Ovary (tissue), 9 donors: ENCODE results near the gene NEDD4L. TPM values are rescaled to one million over a fixed set of nuclear protein-coding genes. Genes with fewer than 3 reads are reported as not detected.
"Not testable (repeated sequence)": the region's sequence is repeated elsewhere in the genome, so short reads cannot be mapped to it uniquely, and the experiment has no call there.

Source experiments
- DNase-seq, 5 donors: peaks; one replicate each; pipeline ENCODE4 v3.0.0-alpha.2; 2019 to 2020
- H3K27ac ChIP-seq, 2 donors: fragments of 200-600 bp; one replicate each; pipeline versions ENCODE4 v1.5.1 to v1.8.0; 2019 to 2022
- H3K27me3 ChIP-seq: fragments of 200-600 bp; one replicate; pipeline ENCODE4 v1.8.0; 2022
- H3K36me3 ChIP-seq: fragments of 200-600 bp; sonication (generic); one replicate; pipeline ENCODE4 v1.5.1; 2019
- H3K4me1 ChIP-seq: one replicate; pipeline ENCODE4 v1.8.1; 2013; ENCODE audit warnings: mild to moderate bottlenecking, moderate library complexity; ENCODE audit not compliant: insufficient read depth
- H3K4me3 ChIP-seq: fragments of 200-600 bp; sonication (generic); one replicate; pipeline ENCODE4 v1.5.1; 2017
- H3K9me3 ChIP-seq, 2 donors: fragments of 200-600 bp in 1 of 2; sonication (generic) in 1 of 2; one replicate each; pipeline versions ENCODE4 v1.5.1 to v1.8.1; 2013 to 2019; ENCODE audit warnings: mild to moderate bottlenecking in 1 of 2, moderate library complexity in 1 of 2
- CTCF ChIP-seq, 3 donors: fragments of 450-650 bp in 2 of 3; fragments of 200-600 bp in 1 of 3; IDR thresholded peaks; one replicate each; pipeline versions ENCODE4 v1.5.1 to v1.8.0; 2016 to 2022; ENCODE audit warnings: antibody characterized with exemption in 3 of 3, mild to moderate bottlenecking in 1 of 3
- EP300 ChIP-seq: sonication (generic); formaldehyde crosslinking; IDR thresholded peaks from one replicate; pipeline ENCODE4 v1.6.1; 2017; ENCODE audit warnings: antibody characterized with exemption
- POLR2A ChIP-seq: fragments of 450-650 bp; IDR thresholded peaks from one replicate; pipeline ENCODE4 v1.6.1; 2017; ENCODE audit warnings: antibody characterized with exemption, mild to moderate bottlenecking, moderate library complexity
- WGBS, 3 donors: extraction: QIAGEN DNeasy Blood & Tissue Kit in 1 of 3; methylation state at CpG; one replicate each; pipeline versions ENCODE4 v1.1.5 to v1.1.7; 2013 to 2017; 5-methylcytosine and 5-hydroxymethylcytosine counted together
- intact Hi-C, 4 donors: fragments of 100-400 bp; cut with DNase I; formaldehyde crosslinking; loops; one replicate each; pipeline versions ENCODE4 v1.11.0 to v1.15.1; 2022 to 2023
- polyA plus RNA-seq, 2 donors: library from polyadenylated mRNA; stranded (reverse); fragments of 200-250 nt in 1 of 2; fragments of 350-450 nt in 1 of 2; fragmentation: Illumina TruSeq in 1 of 2; extraction: RNeasy Lipid Tissue Mini Kit (QIAGEN cat#74804) in 1 of 2; gene quantifications; one replicate each; pipeline ENCODE4 v1.2.3, GENCODE V29; 2013 to 2014
- total RNA-seq, 7 donors: library from RNA; depleted of rRNA in 2 of 7; stranded (reverse); fragments of >200 nt in 2 of 7; fragmentation: NEBNext Ultra II Directional in 3 of 7; extraction: Animal tissue kit (Norgen Biotek cat#: 25700) in 3 of 7; gene quantifications; one replicate each; pipeline versions ENCODE4 v1.1.0 to v1.2.4, GENCODE V29; 2016 to 2023
- donor health status: DM: no; HTN: no; CAD: no; lungs with moderate emphysema.
- donor health status: DM: no; HTN: no; CAD: no.
- donor health status: Bipolar disorder and iron deficiency.
- donor health status: DM: yes; HTN: yes; CAD: no.
- donor health status: DM: no; HTN: no; CAD: no.
- donor health status: DM: yes; HTN: yes; CAD: no.

The NEDD4L gene
- total and polyA plus RNA-seq, 9 donors, result 11.0 to 75.2 (median 18.2) TPM

GRCh38 chr18:58379443-58379842 lies 335.4 kb downstream of the NEDD4L start:
- WGBS, 3 donors, result 90 to 96% (median 91%) methylated on average over 15 of the region's 15 CpGs
- Histone ChIP-seq H3K4me1 (no peaks in the 10 kb centered on the region), H3K27me3 (no peaks in the 10 kb centered on the region), H3K9me3 (no peaks in the 10 kb centered on the region), H3K27ac (no peak overlapping the region), H3K4me3 (no peak overlapping the region), H3K36me3 (no peaks in the 10 kb centered on the region)
- no peak for DNase-seq
- intact Hi-C loops, result no loop called here
- TF ChIP-seq CTCF (IDR thresholded peaks at IDR 0.05) (no peak), POLR2A (no peak), EP300 (no peak)

- H3K9me3 ChIP-seq, H3K27me3 ChIP-seq, H3K4me3 ChIP-seq, H3K4me1 ChIP-seq, intact Hi-C loops, H3K27ac ChIP-seq, DNase-seq, H3K36me3 ChIP-seq: not testable (repeated sequence)
- 85 to 98% (median 85%) methylated on average over 4 of the region's 4 CpGs for WGBS, 3 donors
Measured at GRCh38 chr18:58380113-58380512, 336.1 kb downstream of the NEDD4L start.

- H3K27me3 ChIP-seq, result no peaks in the 10 kb centered on the region
- H3K9me3 ChIP-seq, result no peaks in the 10 kb centered on the region
- intact Hi-C loops, result no loop called here
- no peak for DNase-seq
- TF ChIP-seq EP300, result no peak
- TF ChIP-seq POLR2A, result no peak
- TF ChIP-seq CTCF (IDR thresholded peaks at IDR 0.05), result no peak
- H3K27ac ChIP-seq, result no peak overlapping the region
- H3K36me3 ChIP-seq, result no peaks in the 10 kb centered on the region
- H3K4me3 ChIP-seq, result no peak overlapping the region
- 95 to 96% (median 95%) methylated on average over 12 of the region's 12 CpGs for WGBS, 3 donors
- no peaks in the 10 kb centered on the region for H3K4me1 ChIP-seq
Measured at GRCh38 chr18:58381676-58382411, 337.8 kb downstream of the NEDD4L start.

- intact Hi-C loops, result no loop called here
- Histone ChIP-seq H3K27ac (no peak overlapping the region), H3K4me3 (no peak overlapping the region), H3K4me1 (no peaks in the 10 kb centered on the region), H3K36me3 (no peaks in the 10 kb centered on the region), H3K27me3 (no peaks in the 10 kb centered on the region), H3K9me3 (no peaks in the 10 kb centered on the region)
- TF ChIP-seq POLR2A, result no peak
- TF ChIP-seq EP300, result no peak
- no peak for TF ChIP-seq CTCF (IDR thresholded peaks at IDR 0.05)
- WGBS, 3 donors, result 64 to 76% (median 75%) methylated on average over 2 of the region's 2 CpGs
- DNase-seq, result no peak
Measured at GRCh38 chr18:58382446-58382845, 338.4 kb downstream of the NEDD4L start.

GRCh38 chr18:58385472-58385871 lies 341.4 kb downstream of the NEDD4L start:
- Histone ChIP-seq H3K4me1 (no peaks in the 10 kb centered on the region), H3K36me3 (no peaks in the 10 kb centered on the region), H3K27ac (no peak overlapping the region), H3K27me3 (no peaks in the 10 kb centered on the region), H3K4me3 (no peak overlapping the region), H3K9me3 (no peaks in the 10 kb centered on the region)
- DNase-seq, result no peak
- intact Hi-C loops, result no loop called here
- WGBS, 3 donors, result 87 to 92% (median 92%) methylated on average over 13 of the region's 13 CpGs
- TF ChIP-seq EP300, result no peak
- TF ChIP-seq CTCF (IDR thresholded peaks at IDR 0.05), result no peak
- TF ChIP-seq POLR2A, result no peak
